ENCODE data around the gene PIK3R5.

The PIK3R5 gene

DNA sequence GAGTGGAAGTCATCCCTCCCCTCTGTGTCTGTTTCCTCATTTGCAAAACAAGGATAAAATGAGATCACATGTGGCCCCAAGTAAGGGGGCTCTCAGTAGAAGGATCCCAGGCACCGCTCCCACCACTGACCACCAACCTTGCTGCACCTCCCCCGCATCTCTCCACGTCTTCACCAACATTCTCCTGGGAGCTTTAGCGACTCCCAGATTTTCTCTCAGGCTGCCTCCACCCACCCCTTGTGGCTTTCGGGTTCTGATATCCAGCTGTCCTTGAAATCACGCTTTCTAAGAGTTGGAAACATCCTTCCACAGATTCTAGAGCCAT is 39.4 kb upstream of the PIK3R5 start:
- DNase-seq (ENCODE audit: low spot score) = no peak
- in situ Hi-C loops (cut with MboI; ENCODE audit: low sequenced_read_pairs, unreplicated experiment) = loop anchor here (25.0 kb wide), 1 partner anchor 532 kb away; no protein-coding TSS in a partner anchor
- TF ChIP-seq, protein P1, sequence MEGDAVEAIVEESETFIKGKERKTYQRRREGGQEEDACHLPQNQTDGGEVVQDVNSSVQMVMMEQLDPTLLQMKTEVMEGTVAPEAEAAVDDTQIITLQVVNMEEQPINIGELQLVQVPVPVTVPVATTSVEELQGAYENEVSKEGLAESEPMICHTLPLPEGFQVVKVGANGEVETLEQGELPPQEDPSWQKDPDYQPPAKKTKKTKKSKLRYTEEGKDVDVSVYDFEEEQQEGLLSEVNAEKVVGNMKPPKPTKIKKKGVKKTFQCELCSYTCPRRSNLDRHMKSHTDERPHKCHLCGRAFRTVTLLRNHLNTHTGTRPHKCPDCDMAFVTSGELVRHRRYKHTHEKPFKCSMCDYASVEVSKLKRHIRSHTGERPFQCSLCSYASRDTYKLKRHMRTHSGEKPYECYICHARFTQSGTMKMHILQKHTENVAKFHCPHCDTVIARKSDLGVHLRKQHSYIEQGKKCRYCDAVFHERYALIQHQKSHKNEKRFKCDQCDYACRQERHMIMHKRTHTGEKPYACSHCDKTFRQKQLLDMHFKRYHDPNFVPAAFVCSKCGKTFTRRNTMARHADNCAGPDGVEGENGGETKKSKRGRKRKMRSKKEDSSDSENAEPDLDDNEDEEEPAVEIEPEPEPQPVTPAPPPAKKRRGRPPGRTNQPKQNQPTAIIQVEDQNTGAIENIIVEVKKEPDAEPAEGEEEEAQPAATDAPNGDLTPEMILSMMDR (IDR thresholded peaks at IDR 0.05; ENCODE audit: borderline replicate concordance, control extremely low read depth, extremely low read depth, insufficient read depth, missing control alignments) = no peak

DNA sequence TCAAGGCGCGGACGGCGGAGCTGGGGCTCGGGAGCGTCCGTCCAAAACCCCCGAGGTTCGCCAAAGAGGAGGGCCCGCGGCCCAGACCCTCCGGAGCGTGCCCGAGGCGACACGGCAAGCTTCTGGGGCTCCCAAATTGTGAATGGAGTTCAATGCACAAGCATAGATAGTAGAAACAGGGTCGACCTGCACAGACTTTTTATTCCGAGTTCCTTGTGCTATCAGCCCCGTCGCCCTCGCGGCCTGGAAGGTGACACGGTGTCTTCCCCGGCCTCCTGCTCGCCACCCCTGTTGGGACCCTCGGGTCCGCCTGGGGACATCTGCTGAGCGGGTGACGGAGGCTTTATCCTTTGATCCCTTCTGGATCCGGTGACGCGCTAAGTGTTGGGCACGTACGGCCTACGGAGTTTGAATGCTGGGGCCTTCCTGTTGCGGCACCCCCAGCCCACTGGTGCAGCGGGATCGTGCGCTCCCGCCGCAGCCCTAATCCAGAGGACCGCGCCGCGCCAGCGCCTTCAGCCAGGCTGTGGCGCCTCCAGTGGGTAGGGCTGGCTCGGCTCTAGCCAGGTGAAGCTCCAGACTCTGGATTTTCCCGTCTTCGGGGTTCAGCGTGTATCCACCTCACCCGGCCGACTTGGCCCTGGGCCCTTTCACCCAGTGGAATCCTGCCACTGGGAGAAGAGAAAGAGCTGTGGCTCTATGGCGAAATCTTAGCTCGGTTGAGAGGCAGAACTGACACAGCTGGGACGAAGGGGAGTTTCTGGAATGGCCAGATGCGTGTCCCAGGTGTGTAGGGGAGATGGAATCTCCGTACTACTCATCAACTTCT is 38.8 kb upstream of the PIK3R5 start:
- TF ChIP-seq, protein P1 (IDR thresholded peaks at IDR 0.05; ENCODE audit: borderline replicate concordance, control extremely low read depth, extremely low read depth, insufficient read depth, missing control alignments) = no peak
- no peak for DNase-seq (ENCODE audit: low spot score)
- in situ Hi-C loops (cut with MboI; ENCODE audit: low sequenced_read_pairs, unreplicated experiment) = loop anchor here (25.0 kb wide), 1 partner anchor 533 kb away; no protein-coding TSS in a partner anchor

- TF ChIP-seq, protein P1 (IDR thresholded peaks at IDR 0.05; ENCODE audit: borderline replicate concordance, control extremely low read depth, extremely low read depth, insufficient read depth, missing control alignments) = no peak
- in situ Hi-C loops (cut with MboI; ENCODE audit: low sequenced_read_pairs, unreplicated experiment) = loop anchor here (25.0 kb wide), 1 partner anchor 534 kb away; no protein-coding TSS in a partner anchor
- DNase-seq (ENCODE audit: low spot score) = no peak
Observed at GRCh38 chr17:9003355-9004131, 38.0 kb upstream of the PIK3R5 start.

GRCh38 chr17:9002606-9003354 is 37.3 kb upstream of the PIK3R5 start:
- in situ Hi-C loops (cut with MboI; ENCODE audit: low sequenced_read_pairs, unreplicated experiment) = loop anchor here (25.0 kb wide), 1 partner anchor 535 kb away; no protein-coding TSS in a partner anchor
- TF ChIP-seq, protein P1 (IDR thresholded peaks at IDR 0.05; ENCODE audit: borderline replicate concordance, control extremely low read depth, extremely low read depth, insufficient read depth, missing control alignments) = peak; percentile 27
- DNase-seq (ENCODE audit: low spot score) = peak; percentile 83

DNA sequence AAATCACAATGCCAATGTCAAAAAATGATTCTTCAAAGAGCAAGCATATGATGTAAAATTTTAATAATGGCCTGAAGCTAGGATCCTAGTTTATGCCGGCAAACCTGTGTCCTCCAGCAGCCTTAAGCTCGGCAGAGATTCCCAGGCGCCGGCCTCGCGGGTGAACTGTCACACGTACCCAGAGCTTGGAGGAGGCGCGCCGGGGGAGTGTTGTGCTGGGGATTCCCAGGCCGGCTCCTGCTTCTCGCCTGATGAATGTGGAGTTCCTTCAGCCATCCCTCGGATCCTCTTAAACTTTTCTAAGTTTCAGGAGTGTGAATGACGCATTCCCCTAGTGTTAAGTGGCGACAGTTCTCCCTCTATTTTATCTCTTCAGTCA is 36.7 kb upstream of the PIK3R5 start:
- DNase-seq (ENCODE audit: low spot score) = no peak
- in situ Hi-C loops (cut with MboI; ENCODE audit: low sequenced_read_pairs, unreplicated experiment) = loop anchor here (25.0 kb wide), 1 partner anchor 535 kb away; no protein-coding TSS in a partner anchor
- TF ChIP-seq, protein P1 (IDR thresholded peaks at IDR 0.05; ENCODE audit: borderline replicate concordance, control extremely low read depth, extremely low read depth, insufficient read depth, missing control alignments) = no peak

DNA sequence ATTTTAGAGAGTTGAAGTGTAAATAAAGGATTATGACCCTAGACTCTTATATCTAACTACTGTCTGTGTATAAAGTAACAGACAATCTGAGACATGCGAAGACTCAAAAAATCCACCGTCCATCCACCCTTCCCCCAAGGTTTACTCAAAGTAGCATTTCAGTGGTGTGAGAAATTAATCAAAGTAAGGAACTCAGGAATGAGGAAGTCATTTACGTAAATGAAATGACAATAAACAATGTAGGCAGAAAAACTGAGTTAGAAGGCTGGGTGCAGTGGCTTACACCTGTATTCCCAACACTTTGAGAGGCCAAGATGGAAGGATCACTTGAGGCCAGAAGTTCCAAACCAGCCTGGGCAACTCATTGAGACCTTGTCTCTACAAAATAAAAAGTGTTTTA is 36.1 kb upstream of the PIK3R5 start:
- TF ChIP-seq, protein P1 (IDR thresholded peaks at IDR 0.05; ENCODE audit: borderline replicate concordance, control extremely low read depth, extremely low read depth, insufficient read depth, missing control alignments) = no peak
- no peak for DNase-seq (ENCODE audit: low spot score)
- in situ Hi-C loops (cut with MboI; ENCODE audit: low sequenced_read_pairs, unreplicated experiment) = loop anchor here (25.0 kb wide), 1 partner anchor 536 kb away; no protein-coding TSS in a partner anchor
